ENCODE results near the gene RAD9A.

Gene RAD9A

GRCh38 chr11:67345920-67346819 lies 45.6 kb upstream of the RAD9A start:
- no peaks in the 10 kb centered on the region for H3K27me3 ChIP-seq (ENCODE audit: insufficient read depth, low read length)
- peaks cover 38% of the 10 kb centered on the region for H3K4me1 ChIP-seq (ENCODE audit: insufficient read depth, low read length, severe bottlenecking)
- H3K4me2 ChIP-seq (ENCODE audit: low read length), result no peak overlapping the region
- H3K9me3 ChIP-seq (ENCODE audit: low read length), result no peaks in the 10 kb centered on the region
- no peak for TF ChIP-seq EZH2 (IDR thresholded peaks at IDR 0.05; ENCODE audit: borderline replicate concordance, low read length)
- TF ChIP-seq CTCF (IDR thresholded peaks at IDR 0.05; ENCODE audit: low read length), result peak; percentile 96
- no peaks in the 10 kb centered on the region for H4K20me1 ChIP-seq (ENCODE audit: insufficient read depth, low read length)
- no peak overlapping the region for H2AFZ ChIP-seq (ENCODE audit: low read length)
- H3K79me2 ChIP-seq (ENCODE audit: insufficient read depth, low read length), result no peaks in the 10 kb centered on the region
- no peaks in the 10 kb centered on the region for H3K9me2 ChIP-seq (ENCODE audit: low read depth, low read length)
- H3K27ac ChIP-seq (ENCODE audit: low read depth, low read length, poor library complexity, severe bottlenecking), result no peak overlapping the region
- no peaks in the 10 kb centered on the region for H3F3A ChIP-seq (ENCODE audit: insufficient read depth, low read length)
- no peak overlapping the region for H3K9ac ChIP-seq (ENCODE audit: low read length)
- no peak overlapping the region for H3K4me3 ChIP-seq (ENCODE audit: low read depth, low read length, poor library complexity, severe bottlenecking)
- peaks cover 3% of the 10 kb centered on the region for H3K36me3 ChIP-seq (ENCODE audit: insufficient read depth, low read length)

- H3K4me2 ChIP-seq (ENCODE audit: low read length), result no peak overlapping the region
- no peaks in the 10 kb centered on the region for H4K20me1 ChIP-seq (ENCODE audit: insufficient read depth, low read length)
- no peaks in the 10 kb centered on the region for H3K9me2 ChIP-seq (ENCODE audit: low read depth, low read length)
- no peak overlapping the region for H3K4me3 ChIP-seq (ENCODE audit: low read depth, low read length, poor library complexity, severe bottlenecking)
- H3K79me2 ChIP-seq (ENCODE audit: insufficient read depth, low read length), result no peaks in the 10 kb centered on the region
- H3K27ac ChIP-seq (ENCODE audit: low read depth, low read length, poor library complexity, severe bottlenecking), result no peak overlapping the region
- H3K27me3 ChIP-seq (ENCODE audit: insufficient read depth, low read length), result no peaks in the 10 kb centered on the region
- no peak overlapping the region for H3K9ac ChIP-seq (ENCODE audit: low read length)
- H3K36me3 ChIP-seq (ENCODE audit: insufficient read depth, low read length), result peaks cover 8% of the 10 kb centered on the region
- H3K9me3 ChIP-seq (ENCODE audit: low read length), result no peaks in the 10 kb centered on the region
- H2AFZ ChIP-seq (ENCODE audit: low read length), result no peak overlapping the region
- H3K4me1 ChIP-seq (ENCODE audit: insufficient read depth, low read length, severe bottlenecking), result peaks cover 50% of the 10 kb centered on the region
- TF ChIP-seq CTCF (IDR thresholded peaks at IDR 0.05; ENCODE audit: low read length) (no peak), EZH2 (IDR thresholded peaks at IDR 0.05; ENCODE audit: borderline replicate concordance, low read length) (no peak)
- no peaks in the 10 kb centered on the region for H3F3A ChIP-seq (ENCODE audit: insufficient read depth, low read length)
Measured at GRCh38 chr11:67347964-67348749, 43.6 kb upstream of the RAD9A start.

- Histone ChIP-seq H3K9me2 (ENCODE audit: low read depth, low read length) (no peaks in the 10 kb centered on the region), H3K4me2 (ENCODE audit: low read length) (no peak overlapping the region), H3K27me3 (ENCODE audit: insufficient read depth, low read length) (no peaks in the 10 kb centered on the region), H3K4me1 (ENCODE audit: insufficient read depth, low read length, severe bottlenecking) (peaks cover 52% of the 10 kb centered on the region), H3F3A (ENCODE audit: insufficient read depth, low read length) (no peaks in the 10 kb centered on the region), H3K79me2 (ENCODE audit: insufficient read depth, low read length) (no peaks in the 10 kb centered on the region), H3K9me3 (ENCODE audit: low read length) (no peaks in the 10 kb centered on the region), H3K36me3 (ENCODE audit: insufficient read depth, low read length) (peaks cover 8% of the 10 kb centered on the region), H3K9ac (ENCODE audit: low read length) (no peak overlapping the region), H2AFZ (ENCODE audit: low read length) (no peak overlapping the region), H3K27ac (ENCODE audit: low read depth, low read length, poor library complexity, severe bottlenecking) (no peak overlapping the region), H4K20me1 (ENCODE audit: insufficient read depth, low read length) (no peaks in the 10 kb centered on the region), H3K4me3 (ENCODE audit: low read depth, low read length, poor library complexity, severe bottlenecking) (no peak overlapping the region)
- TF ChIP-seq CTCF (IDR thresholded peaks at IDR 0.05; ENCODE audit: low read length) (no peak), EZH2 (IDR thresholded peaks at IDR 0.05; ENCODE audit: borderline replicate concordance, low read length) (no peak)
Measured at GRCh38 chr11:67349036-67349435, 42.8 kb upstream of the RAD9A start.

Measured in OCI-LY1 (cell line).